ENCODE measurements around the gene PAPSS1.

Gene PAPSS1

GRCh38 chr4:107631560-107631959 is 88.5 kb downstream of the PAPSS1 start:
- no peak for DNase-seq (ENCODE audit: extremely low read depth in 1 of 2, low read depth in 1 of 2)

- DNase-seq (ENCODE audit: extremely low read depth in 1 of 2, low read depth in 1 of 2), result no peak
These were observed 89.8 kb downstream of the PAPSS1 start for GRCh38 chr4:107630185-107630705.

GRCh38 chr4:107629318-107629717 is 90.7 kb downstream of the PAPSS1 start:
- DNase-seq (ENCODE audit: extremely low read depth in 1 of 2, low read depth in 1 of 2), result no peak

GRCh38 chr4:107625391-107625902 is 94.6 kb downstream of the PAPSS1 start:
- no peak for DNase-seq (ENCODE audit: extremely low read depth in 1 of 2, low read depth in 1 of 2)

- DNase-seq (ENCODE audit: extremely low read depth in 1 of 2, low read depth in 1 of 2), result no peak
These were observed 96.0 kb downstream of the PAPSS1 start for GRCh38 chr4:107624024-107624423.

- DNase-seq (ENCODE audit: extremely low read depth in 1 of 2, low read depth in 1 of 2), result no peak
These were observed 98.0 kb downstream of the PAPSS1 start for GRCh38 chr4:107622006-107622405.

- DNase-seq (ENCODE audit: extremely low read depth in 1 of 2, low read depth in 1 of 2), result no peak
These were observed 100.3 kb downstream of the PAPSS1 start for GRCh38 chr4:107619731-107620130.

GRCh38 chr4:107619066-107619465 is 101.0 kb downstream of the PAPSS1 start:
- no peak for DNase-seq (ENCODE audit: extremely low read depth in 1 of 2, low read depth in 1 of 2)

GRCh38 chr4:107618656-107619055 is 101.4 kb downstream of the PAPSS1 start:
- DNase-seq (ENCODE audit: extremely low read depth in 1 of 2, low read depth in 1 of 2), result no peak

GRCh38 chr4:107616838-107617389 is 103.1 kb downstream of the PAPSS1 start:
- no peak for DNase-seq (ENCODE audit: extremely low read depth in 1 of 2, low read depth in 1 of 2)

GRCh38 chr4:107615809-107616208 is 104.2 kb downstream of the PAPSS1 start:
- DNase-seq (ENCODE audit: extremely low read depth in 1 of 2, low read depth in 1 of 2), result no peak

GRCh38 chr4:107603430-107603829 is 116.6 kb downstream of the PAPSS1 start:
- DNase-seq (ENCODE audit: extremely low read depth in 1 of 2, low read depth in 1 of 2), result no peak

- no peak for DNase-seq (ENCODE audit: extremely low read depth in 1 of 2, low read depth in 1 of 2)
These were observed 119.1 kb downstream of the PAPSS1 start for GRCh38 chr4:107600983-107601382.

- DNase-seq (ENCODE audit: extremely low read depth in 1 of 2, low read depth in 1 of 2), result no peak
These were observed 119.6 kb downstream of the PAPSS1 start for GRCh38 chr4:107600436-107600835.

GRCh38 chr4:107599841-107600240 is 120.2 kb downstream of the PAPSS1 start:
- no peak for DNase-seq (ENCODE audit: extremely low read depth in 1 of 2, low read depth in 1 of 2)

- DNase-seq (ENCODE audit: extremely low read depth in 1 of 2, low read depth in 1 of 2), result no peak
These were observed 126.8 kb downstream of the PAPSS1 start for GRCh38 chr4:107593230-107593629.

- DNase-seq (ENCODE audit: extremely low read depth in 1 of 2, low read depth in 1 of 2), result no peak
These were observed 127.5 kb downstream of the PAPSS1 start for GRCh38 chr4:107592519-107592918.

- DNase-seq (ENCODE audit: extremely low read depth in 1 of 2, low read depth in 1 of 2), result no peak
These were observed 130.8 kb downstream of the PAPSS1 start for GRCh38 chr4:107589269-107589668.

GRCh38 chr4:107586371-107586770 is 133.7 kb downstream of the PAPSS1 start:
- DNase-seq (ENCODE audit: extremely low read depth in 1 of 2, low read depth in 1 of 2), result no peak

GRCh38 chr4:107579099-107579498 is 140.9 kb downstream of the PAPSS1 start:
- no peak for DNase-seq (ENCODE audit: extremely low read depth in 1 of 2, low read depth in 1 of 2)

- DNase-seq (ENCODE audit: extremely low read depth in 1 of 2, low read depth in 1 of 2), result no peak
These were observed 141.7 kb downstream of the PAPSS1 start for GRCh38 chr4:107578321-107578720.

- no peak for DNase-seq (ENCODE audit: extremely low read depth in 1 of 2, low read depth in 1 of 2)
These were observed 142.3 kb downstream of the PAPSS1 start for GRCh38 chr4:107577743-107578142.

- no peak for DNase-seq (ENCODE audit: extremely low read depth in 1 of 2, low read depth in 1 of 2)
These were observed 144.8 kb downstream of the PAPSS1 start for GRCh38 chr4:107575243-107575642.

All from stimulated activated CD8-positive, alpha-beta memory T cell treated with anti-CD3 and anti-CD28 coated beads, Interleukin-7, amount 100 ng/mL, for 48 hours (primary cell).